GM12872 (cell line): ENCODE measurements around the gene IL7R.

Source experiments
- TF ChIP-seq, protein P1 (sequence below): IDR thresholded peaks from 3 replicates; pipeline ENCODE4 v1.5.1; 2011; ENCODE audit warnings: low read depth, mild to moderate bottlenecking, low read length, moderate library complexity; ENCODE audit not compliant: insufficient read depth

Gene IL7R, protein sequence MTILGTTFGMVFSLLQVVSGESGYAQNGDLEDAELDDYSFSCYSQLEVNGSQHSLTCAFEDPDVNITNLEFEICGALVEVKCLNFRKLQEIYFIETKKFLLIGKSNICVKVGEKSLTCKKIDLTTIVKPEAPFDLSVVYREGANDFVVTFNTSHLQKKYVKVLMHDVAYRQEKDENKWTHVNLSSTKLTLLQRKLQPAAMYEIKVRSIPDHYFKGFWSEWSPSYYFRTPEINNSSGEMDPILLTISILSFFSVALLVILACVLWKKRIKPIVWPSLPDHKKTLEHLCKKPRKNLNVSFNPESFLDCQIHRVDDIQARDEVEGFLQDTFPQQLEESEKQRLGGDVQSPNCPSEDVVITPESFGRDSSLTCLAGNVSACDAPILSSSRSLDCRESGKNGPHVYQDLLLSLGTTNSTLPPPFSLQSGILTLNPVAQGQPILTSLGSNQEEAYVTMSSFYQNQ

DNA sequence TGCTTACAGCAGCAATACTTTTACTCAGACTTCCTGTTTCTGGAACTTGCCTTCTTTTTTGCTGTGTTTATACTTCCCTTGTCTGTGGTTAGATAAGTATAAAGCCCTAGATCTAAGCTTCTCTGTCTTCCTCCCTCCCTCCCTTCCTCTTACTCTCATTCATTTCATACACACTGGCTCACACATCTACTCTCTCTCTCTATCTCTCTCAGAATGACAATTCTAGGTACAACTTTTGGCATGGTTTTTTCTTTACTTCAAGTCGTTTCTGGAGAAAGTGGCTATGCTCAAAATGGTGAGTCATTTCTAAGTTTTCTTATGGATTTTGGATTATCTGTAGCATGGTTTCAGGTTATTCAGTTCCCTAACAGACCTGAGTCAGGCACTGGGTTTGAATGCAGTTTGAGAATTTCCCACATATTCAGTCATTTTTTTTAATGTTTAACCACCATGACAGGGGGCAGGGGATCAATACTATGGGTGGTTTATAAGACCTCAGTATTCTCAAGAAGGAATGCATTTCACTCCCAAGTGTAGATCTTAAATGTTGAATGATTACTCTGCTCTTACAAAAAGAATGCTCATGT lies at the start of gene IL7R:
Gene IL7R (plus strand): TSS at position 127 of the 587 bp plus-strand sequence. CDS start 87 bp downstream, at position 214.
- TF ChIP-seq, protein P1, sequence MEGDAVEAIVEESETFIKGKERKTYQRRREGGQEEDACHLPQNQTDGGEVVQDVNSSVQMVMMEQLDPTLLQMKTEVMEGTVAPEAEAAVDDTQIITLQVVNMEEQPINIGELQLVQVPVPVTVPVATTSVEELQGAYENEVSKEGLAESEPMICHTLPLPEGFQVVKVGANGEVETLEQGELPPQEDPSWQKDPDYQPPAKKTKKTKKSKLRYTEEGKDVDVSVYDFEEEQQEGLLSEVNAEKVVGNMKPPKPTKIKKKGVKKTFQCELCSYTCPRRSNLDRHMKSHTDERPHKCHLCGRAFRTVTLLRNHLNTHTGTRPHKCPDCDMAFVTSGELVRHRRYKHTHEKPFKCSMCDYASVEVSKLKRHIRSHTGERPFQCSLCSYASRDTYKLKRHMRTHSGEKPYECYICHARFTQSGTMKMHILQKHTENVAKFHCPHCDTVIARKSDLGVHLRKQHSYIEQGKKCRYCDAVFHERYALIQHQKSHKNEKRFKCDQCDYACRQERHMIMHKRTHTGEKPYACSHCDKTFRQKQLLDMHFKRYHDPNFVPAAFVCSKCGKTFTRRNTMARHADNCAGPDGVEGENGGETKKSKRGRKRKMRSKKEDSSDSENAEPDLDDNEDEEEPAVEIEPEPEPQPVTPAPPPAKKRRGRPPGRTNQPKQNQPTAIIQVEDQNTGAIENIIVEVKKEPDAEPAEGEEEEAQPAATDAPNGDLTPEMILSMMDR: no peak

DNA sequence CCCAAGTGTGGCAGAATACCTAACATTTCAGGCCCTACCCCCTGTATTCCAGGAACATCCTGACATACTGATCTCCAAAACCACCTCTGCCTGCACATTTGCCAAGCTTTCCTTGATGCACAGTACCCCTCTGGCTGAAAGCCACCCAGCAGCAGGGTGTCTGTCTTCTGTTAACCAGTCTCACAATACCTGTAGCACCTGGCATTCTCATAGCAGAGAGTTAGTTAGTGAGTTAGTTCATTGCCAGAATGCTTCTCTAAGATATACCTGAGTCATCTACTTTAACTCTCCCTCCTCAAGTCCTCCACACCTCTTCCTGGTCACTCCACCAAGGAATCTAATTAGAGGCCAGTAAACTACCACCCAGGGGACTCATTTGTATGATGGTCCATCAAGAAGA lies 46.1 kb upstream of the IL7R start:
- TF ChIP-seq, protein P1: no peak

DNA sequence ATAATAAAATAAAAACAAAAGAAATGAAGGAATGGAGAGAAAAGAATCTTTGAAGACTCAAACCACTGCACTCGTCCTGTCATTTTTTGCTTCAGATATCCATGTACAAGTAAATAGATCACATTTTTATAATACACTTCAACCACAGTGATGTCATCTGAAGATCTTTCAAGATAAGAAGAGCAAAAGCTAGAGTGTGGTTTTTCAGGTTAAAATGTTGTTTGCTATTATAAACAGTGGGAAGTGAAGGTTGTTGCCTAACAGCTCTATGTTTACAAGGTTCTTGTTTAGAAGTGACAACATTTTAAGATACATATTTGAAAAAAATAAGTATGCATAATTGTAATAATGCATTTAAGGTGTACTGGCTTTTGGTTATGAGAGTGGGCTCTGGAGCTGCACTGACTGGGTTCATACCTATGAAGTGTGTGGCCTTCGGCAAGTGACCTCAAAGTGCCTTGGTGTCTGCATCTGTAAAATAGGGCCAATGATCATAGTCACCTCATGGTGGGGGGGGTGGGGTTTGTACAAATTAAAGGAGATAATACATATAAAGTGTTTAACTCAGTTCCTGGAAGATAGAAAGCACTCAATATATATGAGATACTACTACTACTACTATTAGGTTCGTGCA lies 45.5 kb upstream of the IL7R start:
- TF ChIP-seq, protein P1: no peak

DNA sequence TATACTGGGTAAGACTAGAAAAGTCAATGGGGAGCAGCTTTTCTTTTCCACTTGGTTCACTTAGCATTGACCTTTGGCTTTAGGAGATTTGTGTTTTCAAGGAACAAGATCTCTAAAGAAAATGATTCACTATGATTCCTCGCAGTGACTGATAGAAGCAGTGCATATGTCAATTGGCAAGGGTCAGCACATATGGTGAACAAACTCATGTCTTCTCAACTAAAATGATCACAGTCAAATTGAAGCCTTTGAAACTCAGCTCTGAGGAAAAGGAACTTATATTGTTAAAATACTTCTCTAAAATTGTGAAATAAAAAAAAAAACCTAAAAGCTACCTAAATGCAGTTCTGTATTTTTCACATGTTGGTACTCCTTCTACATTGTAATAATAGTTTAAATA lies 43.2 kb upstream of the IL7R start:
- TF ChIP-seq, protein P1: no peak

DNA sequence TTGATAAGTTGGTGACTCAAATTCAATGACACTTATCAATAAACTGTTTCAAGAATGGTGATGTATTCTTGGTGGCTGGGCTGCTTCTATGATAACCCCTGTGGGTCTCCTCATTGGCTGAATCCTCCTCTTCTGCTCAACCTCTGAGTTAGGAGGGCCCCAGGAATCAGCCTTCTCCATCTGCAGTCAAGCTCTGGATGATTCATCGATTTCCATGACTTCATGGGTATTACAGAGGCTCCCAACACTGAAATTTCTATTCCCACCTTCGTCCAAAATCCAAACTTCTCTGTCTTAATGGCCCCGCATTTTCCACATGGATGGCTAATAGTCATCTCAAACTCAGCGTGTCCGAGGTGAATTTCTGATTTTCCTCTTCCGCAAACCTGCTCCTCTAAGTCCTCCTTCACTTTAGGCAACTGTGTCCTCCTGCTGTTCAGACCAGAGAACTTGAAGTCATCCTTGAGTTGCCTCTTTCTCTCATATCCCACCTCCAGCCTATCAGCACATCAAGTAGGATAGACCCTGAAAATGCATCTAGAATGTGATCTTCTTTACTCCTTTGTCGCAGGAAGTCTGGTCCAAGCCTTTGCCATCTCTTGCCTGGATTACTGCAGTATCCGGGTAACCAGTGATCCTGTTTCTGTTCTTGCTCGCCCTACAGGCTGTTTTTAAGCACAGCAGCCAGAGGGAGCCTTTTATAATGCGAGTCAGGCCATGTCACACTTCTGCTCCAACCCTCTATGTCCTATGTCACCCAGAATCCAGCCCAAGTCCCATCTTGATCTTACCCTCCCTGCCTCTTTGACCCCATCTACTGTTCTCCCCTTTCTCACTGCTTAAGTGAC lies 41.4 kb upstream of the IL7R start:
- TF ChIP-seq, protein P1: peak; percentile 73

DNA sequence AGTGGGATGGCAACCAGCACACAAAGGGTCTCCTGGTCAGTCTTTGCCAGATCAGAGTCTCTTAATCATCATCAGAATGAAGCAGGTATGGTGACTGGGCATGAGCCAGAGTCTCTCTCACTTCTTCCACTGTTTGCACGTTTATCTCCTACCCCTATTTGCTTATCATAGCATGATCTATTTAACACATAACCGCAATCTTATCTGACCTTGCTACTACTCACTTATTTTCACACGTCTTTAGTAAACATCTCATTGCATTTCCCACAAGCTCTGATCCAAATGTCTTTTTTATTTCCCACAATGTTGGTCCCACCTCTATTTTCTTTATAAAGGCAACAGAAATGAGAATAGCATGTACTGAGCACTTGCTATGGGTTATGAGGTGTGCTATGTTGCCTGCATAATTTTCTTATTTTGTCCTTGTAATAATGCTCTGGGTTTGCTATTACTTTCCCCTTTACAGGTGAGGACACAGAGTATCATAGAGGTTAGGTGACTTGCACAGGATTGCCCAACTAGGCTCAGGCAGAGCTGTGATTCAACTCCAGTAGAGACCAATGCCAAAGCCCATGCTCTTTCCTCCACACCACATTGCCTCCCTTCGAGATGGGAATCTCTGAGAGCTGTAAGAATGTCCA lies 39.7 kb upstream of the IL7R start:
- TF ChIP-seq, protein P1: no peak
